HUES6 (cell line): Measurements from ENCODE around the gene VWA8.
"Not testable (repeated sequence)": the region's sequence is repeated elsewhere in the genome, so short reads cannot be mapped to it uniquely, and the experiment has no call there.

Experiments
- H3K27ac ChIP-seq: 2 replicates; pipeline ENCODE4 v1.7.0; 2013; ENCODE audit warnings: low read depth, mild to moderate bottlenecking, low read length, inconsistent platforms
- H3K27me3 ChIP-seq: 2 replicates; pipeline ENCODE4 v1.6.1; 2013; ENCODE audit warnings: low read length; ENCODE audit not compliant: control insufficient read depth, insufficient read depth
- H3K36me3 ChIP-seq: 2 replicates; pipeline ENCODE4 v1.6.1; 2013; ENCODE audit warnings: low read length; ENCODE audit not compliant: control insufficient read depth, insufficient read depth
- H3K4me1 ChIP-seq: 2 replicates; pipeline ENCODE4 v1.6.1; 2013; ENCODE audit warnings: low read length; ENCODE audit not compliant: control insufficient read depth, insufficient read depth
- H3K4me3 ChIP-seq: 2 replicates; pipeline ENCODE4 v1.5.1; 2013; ENCODE audit warnings: low read depth, low read length
- H3K9ac ChIP-seq: one replicate; pipeline ENCODE4 v1.6.1; 2013; ENCODE audit warnings: mild to moderate bottlenecking, low read length
- H3K9me3 ChIP-seq: 2 replicates; pipeline ENCODE4 v1.6.1; 2013; ENCODE audit warnings: low read depth, low read length; ENCODE audit not compliant: control insufficient read depth, insufficient read depth

VWA8 gene

GRCh38 chr13:41859565-41859964 is 101.3 kb downstream of the VWA8 start:
- Histone ChIP-seq H3K27me3 (no peaks in the 10 kb centered on the region), H3K9me3 (no peaks in the 10 kb centered on the region), H3K9ac (no peak overlapping the region), H3K4me1 (no peaks in the 10 kb centered on the region), H3K27ac (no peak overlapping the region), H3K36me3 (peaks cover 3% of the 10 kb centered on the region; the same call in 1 of the 2 replicates), H3K4me3 (no peak overlapping the region)

DNA sequence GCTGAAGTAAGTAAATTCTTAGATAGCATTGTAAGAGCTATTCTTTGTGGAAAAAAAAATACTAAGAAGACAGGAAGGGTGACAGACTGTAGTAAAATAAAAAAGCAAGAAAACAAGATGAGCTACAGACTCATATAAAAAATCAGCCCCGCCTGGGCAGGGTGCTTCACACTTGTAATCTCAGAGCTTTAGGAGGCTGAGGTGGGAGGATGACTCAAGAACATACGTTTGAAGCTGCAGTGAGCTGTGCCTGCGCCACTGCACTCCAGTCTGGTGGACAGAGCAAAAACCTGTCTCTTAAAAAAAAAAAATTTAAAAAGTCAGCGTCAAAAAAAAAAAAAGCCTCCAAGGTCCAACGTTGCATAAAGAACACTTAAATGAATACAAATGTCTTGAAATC is 102.1 kb downstream of the VWA8 start:
- Histone ChIP-seq H3K9me3 (no peaks in the 10 kb centered on the region), H3K27ac (no peak overlapping the region), H3K9ac (no peak overlapping the region), H3K4me1 (no peaks in the 10 kb centered on the region), H3K4me3 (no peak overlapping the region), H3K27me3 (no peaks in the 10 kb centered on the region), H3K36me3 (peaks cover 4% of the 10 kb centered on the region)

GRCh38 chr13:41854758-41855157 is 106.2 kb downstream of the VWA8 start:
- no peak overlapping the region for H3K9ac ChIP-seq
- no peak overlapping the region for H3K27ac ChIP-seq
- no peaks in the 10 kb centered on the region for H3K4me1 ChIP-seq
- no peaks in the 10 kb centered on the region for H3K9me3 ChIP-seq
- H3K4me3 ChIP-seq, result no peak overlapping the region
- peaks cover 10% of the 10 kb centered on the region for H3K36me3 ChIP-seq
- no peaks in the 10 kb centered on the region for H3K27me3 ChIP-seq

- H3K36me3 ChIP-seq, result peaks cover 10% of the 10 kb centered on the region
- H3K9me3 ChIP-seq, result no peaks in the 10 kb centered on the region
- H3K4me3 ChIP-seq, result no peak overlapping the region
- no peaks in the 10 kb centered on the region for H3K27me3 ChIP-seq
- H3K27ac ChIP-seq, result no peak overlapping the region
- H3K9ac ChIP-seq, result no peak overlapping the region
- no peaks in the 10 kb centered on the region for H3K4me1 ChIP-seq
Observed at GRCh38 chr13:41851351-41851750, 109.6 kb downstream of the VWA8 start.

GRCh38 chr13:41848435-41849255 is 112.3 kb downstream of the VWA8 start:
- no peak overlapping the region for H3K4me3 ChIP-seq
- no peak overlapping the region for H3K27ac ChIP-seq

GRCh38 chr13:41847216-41847615 is 113.7 kb downstream of the VWA8 start:
- Histone ChIP-seq H3K27ac (no peak overlapping the region), H3K4me3 (no peak overlapping the region), H3K36me3 (no peaks in the 10 kb centered on the region), H3K27me3 (no peaks in the 10 kb centered on the region), H3K4me1 (no peaks in the 10 kb centered on the region), H3K9me3 (no peaks in the 10 kb centered on the region), H3K9ac (no peak overlapping the region)

More at GRCh38 chr13:41848435-41849255, 112.3 kb downstream of the VWA8 start:
- Histone ChIP-seq H3K4me1 (no peaks in the 10 kb centered on the region), H3K27me3 (no peaks in the 10 kb centered on the region), H3K9me3 (no peaks in the 10 kb centered on the region), H3K36me3 (peaks cover 5% of the 10 kb centered on the region), H3K9ac (no peak overlapping the region)

DNA sequence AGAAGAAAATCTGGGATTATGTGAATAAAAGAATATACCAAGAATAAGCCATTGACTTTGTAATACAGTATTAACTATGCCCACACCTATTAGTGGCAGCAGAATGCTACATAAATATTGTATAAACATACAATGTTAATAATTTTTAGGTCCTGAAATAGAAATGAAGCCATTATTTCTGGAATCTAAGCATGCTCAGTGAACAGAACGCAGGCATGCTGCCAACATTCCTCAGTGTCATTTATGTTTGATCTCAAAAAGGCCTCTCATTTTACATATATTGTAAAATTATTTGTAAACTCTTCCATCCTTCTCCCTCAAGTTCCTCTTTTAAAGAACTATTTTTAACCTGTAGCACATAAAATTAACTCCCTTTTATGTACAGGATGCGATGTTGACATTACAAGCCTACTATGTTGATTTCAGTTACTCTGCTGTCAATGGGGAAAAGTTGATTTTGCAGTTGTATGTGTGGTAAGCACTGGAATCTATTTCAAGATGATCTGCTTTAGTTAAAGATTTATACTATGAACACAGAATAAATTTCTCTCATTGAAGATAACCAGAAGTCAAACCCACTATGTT is 118.8 kb downstream of the VWA8 start:
- H3K4me3 ChIP-seq, result no peak overlapping the region
- H3K4me1 ChIP-seq, result no peaks in the 10 kb centered on the region
- H3K9ac ChIP-seq, result no peak overlapping the region
- H3K27me3 ChIP-seq, result no peaks in the 10 kb centered on the region
- no peaks in the 10 kb centered on the region for H3K9me3 ChIP-seq
- H3K36me3 ChIP-seq, result no peaks in the 10 kb centered on the region
- no peak overlapping the region for H3K27ac ChIP-seq

- Histone ChIP-seq H3K9ac (no peak overlapping the region), H3K4me3 (no peak overlapping the region), H3K9me3 (no peaks in the 10 kb centered on the region), H3K27ac (no peak overlapping the region), H3K36me3 (peaks cover 4% of the 10 kb centered on the region), H3K27me3 (no peaks in the 10 kb centered on the region), H3K4me1 (no peaks in the 10 kb centered on the region)
Observed at GRCh38 chr13:41837629-41838028, 123.3 kb downstream of the VWA8 start.

DNA sequence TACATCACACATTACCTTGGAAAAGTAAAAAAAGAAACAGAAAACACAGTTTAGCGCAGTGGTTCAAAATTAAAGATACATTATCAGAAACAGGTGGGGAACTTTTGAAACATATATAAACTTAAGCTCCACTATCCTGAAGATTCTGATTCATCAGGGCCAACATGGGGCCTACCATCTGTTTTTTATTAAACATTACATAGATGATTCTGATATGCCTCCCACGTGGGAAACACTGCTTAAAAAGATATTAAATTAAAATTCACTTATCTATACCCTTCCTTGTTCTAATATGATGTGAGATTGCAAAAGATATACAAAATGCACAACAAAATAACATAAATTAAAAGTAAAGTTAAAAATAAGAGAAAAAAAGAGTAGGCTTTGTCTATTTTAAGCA is 125.0 kb downstream of the VWA8 start:
- no peak overlapping the region for H3K9ac ChIP-seq
- H3K27ac ChIP-seq, result no peak overlapping the region
- no peak overlapping the region for H3K4me3 ChIP-seq
- peaks cover 12% of the 10 kb centered on the region for H3K36me3 ChIP-seq
- H3K4me1 ChIP-seq, result no peaks in the 10 kb centered on the region
- H3K9me3 ChIP-seq, result no peaks in the 10 kb centered on the region
- H3K27me3 ChIP-seq, result no peaks in the 10 kb centered on the region

- H3K4me1 ChIP-seq, H3K9me3 ChIP-seq, H3K27me3 ChIP-seq, H3K9ac ChIP-seq, H3K27ac ChIP-seq, H3K4me3 ChIP-seq: not testable (repeated sequence)
- peaks cover 15% of the 10 kb centered on the region for H3K36me3 ChIP-seq
Observed at GRCh38 chr13:41834697-41835096, 126.2 kb downstream of the VWA8 start.

DNA sequence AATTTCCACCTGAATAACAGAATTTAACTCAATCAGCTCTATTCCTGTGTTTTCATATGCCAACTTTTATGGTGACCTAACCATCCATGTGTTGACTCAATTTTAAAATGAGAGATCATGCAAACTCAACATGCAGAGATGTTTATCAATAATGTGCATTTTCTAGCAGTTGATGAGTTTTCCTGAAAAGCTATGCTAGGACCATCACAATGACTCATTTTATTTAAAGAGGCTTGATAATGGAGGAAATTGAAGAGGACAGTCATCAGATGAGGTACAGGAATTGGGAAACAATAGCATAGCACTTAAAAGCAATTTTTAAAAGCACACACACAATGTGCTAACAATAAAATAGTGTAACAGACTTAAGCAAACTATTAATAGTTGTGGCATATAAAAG is 127.1 kb downstream of the VWA8 start:
- Histone ChIP-seq H3K27ac (no peak overlapping the region), H3K9me3 (no peaks in the 10 kb centered on the region), H3K4me3 (no peak overlapping the region), H3K36me3 (peaks cover 15% of the 10 kb centered on the region), H3K9ac (no peak overlapping the region), H3K4me1 (no peaks in the 10 kb centered on the region), H3K27me3 (no peaks in the 10 kb centered on the region)
